Heart left ventricle (tissue), 16 donors: ENCODE measurements around the gene SPATA12. TPM values are rescaled to one million over a fixed set of nuclear protein-coding genes. Genes with fewer than 3 reads are reported as not detected.

Experiments used
- ATAC-seq, 4 donors: fragments of 200-7000 bp; cut with Tn5 transposase; one replicate each; pipeline ENCODE4 v1.9.1; 2020 to 2022; ENCODE audit warnings: moderate library complexity in 4 of 4, mild to moderate bottlenecking in 3 of 4, moderate number of reproducible peaks in 1 of 4
- DNase-seq, 5 donors: peaks; one replicate each; pipeline ENCODE4 v3.0.0-alpha.2; 2020
- H3K27ac ChIP-seq, 12 donors: fragments of 200-600 bp; sonication (generic) in 4 of 12; one replicate each; pipeline versions ENCODE4 v1.5.0 to v1.8.0; 2016 to 2022; ENCODE audit warnings: mild to moderate bottlenecking in 2 of 12
- H3K27me3 ChIP-seq, 9 donors: fragments of 200-600 bp; sonication (generic) in 2 of 9; one replicate each; pipeline versions ENCODE4 v1.5.1 to v1.8.0; 2016 to 2022; ENCODE audit warnings: mild to moderate bottlenecking in 3 of 9
- H3K36me3 ChIP-seq, 9 donors: fragments of 200-600 bp; sonication (generic) in 2 of 9; one replicate each; pipeline versions ENCODE4 v1.5.0 to v1.8.0; 2018 to 2022; ENCODE audit warnings: mild to moderate bottlenecking in 2 of 9
- H3K4me1 ChIP-seq, 12 donors: fragments of 200-600 bp; sonication (generic) in 4 of 12; one replicate each; pipeline versions ENCODE4 v1.5.0 to v1.8.0; 2016 to 2022; ENCODE audit warnings: mild to moderate bottlenecking in 3 of 12
- H3K4me3 ChIP-seq, 12 donors: fragments of 200-600 bp; sonication (generic) in 4 of 12; one replicate each; pipeline versions ENCODE4 v1.5.0 to v1.8.0; 2017 to 2022; ENCODE audit warnings: mild to moderate bottlenecking in 9 of 12, moderate library complexity in 4 of 12
- H3K9me3 ChIP-seq, 12 donors: fragments of 200-600 bp; sonication (generic) in 4 of 12; one replicate each; pipeline versions ENCODE4 v1.5.0 to v1.8.0; 2016 to 2022; ENCODE audit warnings: mild to moderate bottlenecking in 1 of 12
- POLR2A ChIP-seq, 2 donors: fragments of 450-650 bp; IDR thresholded peaks; one replicate each; pipeline ENCODE4 v1.6.1; 2017; ENCODE audit warnings: antibody characterized with exemption in 2 of 2, mild to moderate bottlenecking in 2 of 2, moderate library complexity in 2 of 2
- WGBS, 4 donors: extraction: QIAGEN DNeasy Blood & Tissue Kit in 2 of 4; methylation state at CpG; one replicate each; pipeline versions ENCODE4 v1.1.5 to v1.1.7; 2013 to 2018; 5-methylcytosine and 5-hydroxymethylcytosine counted together
- intact Hi-C, 10 donors: fragments of 100-400 bp; cut with DNase I; formaldehyde crosslinking; loops; one replicate each; pipeline versions ENCODE4 v1.11.1 to v1.14.2; 2022
- long read RNA-seq, 3 donors: library from polyadenylated mRNA; unstranded; transcript quantifications; one replicate each; pipeline ENCODE4 v2.0.0, GENCODE V29; 2020 to 2021
- polyA plus RNA-seq, 2 donors: library from polyadenylated mRNA; stranded (reverse); fragments of 200-250 nt; gene quantifications; one replicate each; pipeline ENCODE4 v1.2.3, GENCODE V29; 2013
- total RNA-seq, 9 donors: library from RNA; depleted of rRNA in 2 of 9; stranded (reverse); fragments of >200 nt in 2 of 9; fragmentation: NEBNext Ultra II Directional in 3 of 9; extraction: Animal tissue kit (Norgen Biotek cat#: 25700) in 3 of 9; gene quantifications; one replicate each; pipeline versions ENCODE4 v1.1.0 to v1.2.4, GENCODE V29; 2016 to 2023
- TF ChIP-seq, protein P1 (sequence below), 12 donors: fragments of 200-600 bp; sonication (generic) in 4 of 12; IDR thresholded peaks; one replicate each; pipeline versions ENCODE4 v1.5.0 to v1.8.0; 2018 to 2022; ENCODE audit warnings: antibody characterized with exemption in 12 of 12, mild to moderate bottlenecking in 5 of 12
- donor health status: ischemic (EF 13 %, LVEDD 7.1; RV severe dilation, severe dysfunction).
- donor health status: healthy with polysubstance abuse.
- donor health status: DM: no; HTN: yes; CAD: no.
- donor health status: DM: no; HTN: no; CAD: no.
- donor health status: ischemic (EF 25% LVEDD 6.9; RV normal size, moderate dysfunction).
- donor health status: ischemic (EF 25% LVEDD 5.7; RV mildly dilated, moderate dysfunction).
- donor health status: healthy.
- donor health status: DM: yes; HTN: yes; CAD: no.
- donor health status: ischemic (EF 35%, LVEDD 5.7; RV mildly dilated, moderate dysfunction).
- donor health status: nonischemic (EF 11% LVEDD 7.7; RV severe dilation, severe dysfunction).
- donor health status: DM: yes; HTN: yes; CAD: no.
- donor health status: PGD.
- donor health status: ischemic (EF 29% LVEDD 5.4; RV normal size, mild dysfunction).
- donor health status: nonischemic (EF 23%, LVEDD 6.1; RV moderate dilation, normal function).

SPATA12 gene
- total RNA-seq (under 1 TPM in 1 of 9 donors, not detected in 8; 0.20 TPM), polyA plus RNA-seq (under 1 TPM in 1 of 2 donors, not detected in 1; 0.04 TPM)
- long read RNA-seq, donor 1 = 0 reads
- long read RNA-seq, donor 2 = 0 reads
- long read RNA-seq, donor 3 = 0 reads

DNA sequence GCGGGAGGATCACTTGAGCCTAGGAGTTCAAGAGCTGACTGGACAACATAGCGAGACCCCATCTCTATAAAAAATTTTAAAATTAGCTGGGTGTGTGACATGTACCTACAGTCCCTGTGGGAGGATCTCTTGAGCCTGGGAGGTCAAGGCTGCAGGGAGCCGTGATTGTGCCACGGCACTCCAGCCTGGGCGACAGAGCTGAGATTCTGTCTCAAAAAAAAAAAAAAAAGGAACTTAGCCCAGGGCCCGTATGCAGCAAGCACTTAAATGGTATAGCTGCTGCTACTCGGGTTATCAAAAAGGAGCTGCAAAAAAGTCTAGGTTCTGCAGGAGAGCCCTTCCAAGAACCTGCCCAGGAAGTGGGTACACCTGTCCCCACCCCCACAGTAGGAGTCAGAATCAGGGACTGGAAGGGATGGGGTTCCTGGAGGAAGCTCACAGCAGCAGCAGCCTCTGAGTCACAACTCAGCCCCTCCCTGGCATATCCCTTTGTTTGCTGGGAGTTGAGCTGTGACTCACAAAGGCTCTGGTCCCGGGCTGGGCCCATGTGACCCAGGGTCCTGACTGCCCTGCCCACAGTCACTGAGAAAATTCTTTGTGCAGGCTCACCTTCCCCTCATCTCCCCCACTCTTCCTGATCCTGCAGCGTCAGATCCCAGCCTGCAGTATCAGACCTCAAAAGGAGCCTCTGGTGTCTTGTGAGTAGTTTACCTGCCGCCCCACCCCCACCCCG, at the start of gene SPATA12:
Gene SPATA12, plus strand, starts transcription at position 576 of the 733 bp plus-strand sequence. CDS start 13,031 bp downstream, outside the sequence.
- intact Hi-C loops = loop anchor here in 1 of 10 donors (10.0 kb wide), 1 partner anchor 55 kb away; no protein-coding TSS in a partner anchor
- TF ChIP-seq, protein P1, sequence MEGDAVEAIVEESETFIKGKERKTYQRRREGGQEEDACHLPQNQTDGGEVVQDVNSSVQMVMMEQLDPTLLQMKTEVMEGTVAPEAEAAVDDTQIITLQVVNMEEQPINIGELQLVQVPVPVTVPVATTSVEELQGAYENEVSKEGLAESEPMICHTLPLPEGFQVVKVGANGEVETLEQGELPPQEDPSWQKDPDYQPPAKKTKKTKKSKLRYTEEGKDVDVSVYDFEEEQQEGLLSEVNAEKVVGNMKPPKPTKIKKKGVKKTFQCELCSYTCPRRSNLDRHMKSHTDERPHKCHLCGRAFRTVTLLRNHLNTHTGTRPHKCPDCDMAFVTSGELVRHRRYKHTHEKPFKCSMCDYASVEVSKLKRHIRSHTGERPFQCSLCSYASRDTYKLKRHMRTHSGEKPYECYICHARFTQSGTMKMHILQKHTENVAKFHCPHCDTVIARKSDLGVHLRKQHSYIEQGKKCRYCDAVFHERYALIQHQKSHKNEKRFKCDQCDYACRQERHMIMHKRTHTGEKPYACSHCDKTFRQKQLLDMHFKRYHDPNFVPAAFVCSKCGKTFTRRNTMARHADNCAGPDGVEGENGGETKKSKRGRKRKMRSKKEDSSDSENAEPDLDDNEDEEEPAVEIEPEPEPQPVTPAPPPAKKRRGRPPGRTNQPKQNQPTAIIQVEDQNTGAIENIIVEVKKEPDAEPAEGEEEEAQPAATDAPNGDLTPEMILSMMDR (IDR thresholded peaks at IDR 0.05) = no peak
- no peak for TF ChIP-seq POLR2A (IDR thresholded peaks at IDR 0.05)
- Histone ChIP-seq H3K27ac (peak within 1 kb of the TSS in 2 of 12 donors; percentile 38 to 77), H3K27me3 (no peaks in the 10 kb centered on the region), H3K4me3 (no peak within 1 kb of the TSS), H3K36me3 (no peaks in the 10 kb centered on the region), H3K4me1 (peaks cover 0 to 44% (median 8%) of the 10 kb centered on the region in 12 donors), H3K9me3 (no peaks in the 10 kb centered on the region)
- ATAC-seq (peak in 3 of 4 donors; percentile 93 to 95 (median 95)), DNase-seq (peak in 4 of 5 donors; percentile 46 to 81 (median 58))
- WGBS, 4 donors = 66 to 71% (median 69%) methylated on average over 11 of the region's 11 CpGs

DNA sequence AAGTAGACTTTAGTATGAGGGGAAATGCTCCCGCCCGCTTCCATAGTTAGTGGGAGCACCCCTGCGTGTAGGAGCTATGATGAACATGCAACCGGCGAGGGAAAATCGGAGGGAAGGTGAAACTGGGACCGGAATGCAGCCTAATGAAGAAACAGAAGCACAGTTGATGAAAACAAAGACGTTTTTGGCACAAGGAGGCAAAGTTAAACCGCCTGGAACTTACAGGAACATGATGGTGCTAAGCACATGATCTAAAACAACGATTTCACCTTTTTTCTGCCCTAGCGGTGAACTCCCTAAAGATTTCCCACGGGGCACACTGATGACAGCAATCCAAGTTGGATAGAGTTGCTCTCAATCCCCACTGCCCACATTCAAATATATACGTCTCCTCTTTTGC, 49.4 kb upstream of the SPATA12 start:
- DNase-seq (no peak), ATAC-seq (no peak)
- peaks cover 0 to 30% (median 17%) of the 10 kb centered on the region in 12 donors for H3K4me1 ChIP-seq
- TF ChIP-seq POLR2A (IDR thresholded peaks at IDR 0.05) = no peak
- TF ChIP-seq, protein P1 (IDR thresholded peaks at IDR 0.05) = no peak
- WGBS, 4 donors = 72 to 77% (median 76%) methylated on average over 13 of the region's 13 CpGs
- H3K27me3 ChIP-seq = no peaks in the 10 kb centered on the region
- H3K27ac ChIP-seq = peak overlapping the region in 1 of 12 donors; percentile 83
- no peak overlapping the region for H3K4me3 ChIP-seq
- H3K9me3 ChIP-seq = no peaks in the 10 kb centered on the region
- no peaks in the 10 kb centered on the region for H3K36me3 ChIP-seq
- intact Hi-C loops = no loop called here

DNA sequence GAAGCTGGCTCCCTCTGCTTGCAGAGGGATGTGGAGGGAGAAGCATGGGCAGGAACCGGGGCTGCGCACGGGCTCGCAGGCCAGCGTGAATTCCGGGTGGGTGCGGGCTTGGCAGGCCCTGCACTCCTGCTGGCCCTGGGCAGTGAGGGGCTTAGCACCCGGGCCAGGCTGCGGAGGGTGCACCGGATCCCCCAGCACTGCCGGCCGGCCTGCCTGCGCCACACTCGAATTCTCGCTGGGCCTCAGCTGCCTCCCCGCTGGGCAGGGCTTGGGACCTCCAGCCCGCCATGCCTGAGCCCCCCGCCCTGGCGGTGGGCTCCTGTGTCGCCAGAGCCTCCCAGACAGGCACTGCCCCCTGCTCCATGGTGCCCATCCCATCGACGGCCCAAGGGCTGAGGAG, 47.6 kb upstream of the SPATA12 start:
- peaks cover 0 to 26% (median 11%) of the 10 kb centered on the region in 12 donors for H3K4me1 ChIP-seq
- no peak overlapping the region for H3K4me3 ChIP-seq
- intact Hi-C loops = no loop called here
- no peak for TF ChIP-seq POLR2A (IDR thresholded peaks at IDR 0.05)
- TF ChIP-seq, protein P1 (IDR thresholded peaks at IDR 0.05) = no peak
- H3K36me3 ChIP-seq = no peaks in the 10 kb centered on the region
- peak overlapping the region in 1 of 12 donors; percentile 83 for H3K27ac ChIP-seq
- WGBS, 4 donors = 94 to 100% (median 96%) methylated on average over 1 to 22 of the region's 22 CpGs
- H3K9me3 ChIP-seq = no peaks in the 10 kb centered on the region
- no peaks in the 10 kb centered on the region for H3K27me3 ChIP-seq
- ATAC-seq (no peak), DNase-seq (no peak)

DNA sequence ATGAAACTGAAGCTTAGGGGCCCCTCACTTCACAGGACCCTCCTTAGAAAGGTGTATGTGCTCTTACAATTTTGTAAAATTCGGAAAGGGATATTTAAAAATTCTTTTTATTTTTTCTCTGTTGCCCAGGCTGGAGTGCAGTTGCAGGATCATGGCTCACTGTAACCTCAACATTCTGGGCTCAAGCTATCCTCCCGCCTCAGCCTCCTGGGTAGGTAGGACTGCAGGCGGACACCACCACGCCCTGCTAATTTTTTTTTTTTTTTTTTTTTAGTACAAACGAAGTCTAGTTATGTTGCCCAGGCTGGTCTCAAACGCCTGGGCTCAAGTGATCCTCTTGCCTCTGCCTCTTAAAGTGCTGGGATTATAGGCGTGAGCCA, 45.1 kb upstream of the SPATA12 start:
- Histone ChIP-seq H3K36me3 (no peaks in the 10 kb centered on the region), H3K4me3 (no peak overlapping the region), H3K27ac (peak overlapping the region in 1 of 12 donors; percentile 59), H3K9me3 (no peaks in the 10 kb centered on the region), H3K4me1 (peaks cover 0 to 16% (median 0%) of the 10 kb centered on the region in 12 donors), H3K27me3 (no peaks in the 10 kb centered on the region)
- intact Hi-C loops = no loop called here
- WGBS, 4 donors = 89 to 93% (median 92%) methylated on average over 7 of the region's 7 CpGs
- TF ChIP-seq, protein P1 (IDR thresholded peaks at IDR 0.05) = no peak
- TF ChIP-seq POLR2A (IDR thresholded peaks at IDR 0.05) = no peak
- DNase-seq (no peak), ATAC-seq (no peak)
